IPS-NIHi7 (cell line): Measurements from ENCODE around the gene KCND3.
"Not testable (repeated sequence)": the region's sequence is repeated elsewhere in the genome, so short reads cannot be mapped to it uniquely, and the experiment has no call there.

Experiments used
- DNase-seq: peaks from one replicate; pipeline ENCODE4 v3.0.0; 2012; ENCODE audit warnings: mixed read lengths; ENCODE audit errors: extremely low spot score

KCND3 gene

GRCh38 chr1:111743679-111744101 lies 245.8 kb downstream of the KCND3 start:
- DNase-seq, result no peak

GRCh38 chr1:111742938-111743549 lies 246.4 kb downstream of the KCND3 start:
- DNase-seq, result no peak

GRCh38 chr1:111742292-111742691 lies 247.2 kb downstream of the KCND3 start:
- DNase-seq, result not testable (repeated sequence)

GRCh38 chr1:111739925-111740765 lies 249.3 kb downstream of the KCND3 start:
- DNase-seq, result peak; percentile 82

GRCh38 chr1:111739194-111739924 lies 250.1 kb downstream of the KCND3 start, which contains the start of gene INKA2:
TSS of gene INKA2 (minus strand) at chr1:111739395. CDS start at chr1:111739242, 153 bp downstream.
- DNase-seq, result peak; percentile 82

GRCh38 chr1:111738436-111739193 lies 250.9 kb downstream of the KCND3 start:
- DNase-seq, result peak; percentile 57

GRCh38 chr1:111738133-111738435 lies 251.4 kb downstream of the KCND3 start:
- DNase-seq, result no peak

GRCh38 chr1:111737216-111738132 lies 252.0 kb downstream of the KCND3 start:
- DNase-seq, result no peak

- DNase-seq, result no peak
Measured at GRCh38 chr1:111736548-111737215, 252.8 kb downstream of the KCND3 start.

- DNase-seq, result peak; percentile 32
Measured at GRCh38 chr1:111735858-111736544, 253.5 kb downstream of the KCND3 start.

- DNase-seq, result no peak
Measured at GRCh38 chr1:111735321-111735720, 254.1 kb downstream of the KCND3 start.

- no peak for DNase-seq
Measured at GRCh38 chr1:111734856-111735255, 254.6 kb downstream of the KCND3 start.

- no peak for DNase-seq
Measured at GRCh38 chr1:111734426-111734825, 255.0 kb downstream of the KCND3 start.

- no peak for DNase-seq
Measured at GRCh38 chr1:111733992-111734341, 255.5 kb downstream of the KCND3 start.

GRCh38 chr1:111733183-111733991 lies 256.1 kb downstream of the KCND3 start:
- DNase-seq, result no peak

GRCh38 chr1:111732718-111733117 lies 256.8 kb downstream of the KCND3 start:
- no peak for DNase-seq

GRCh38 chr1:111731956-111732355 lies 257.5 kb downstream of the KCND3 start:
- no peak for DNase-seq

- DNase-seq, result no peak
Measured at GRCh38 chr1:111730706-111731105, 258.8 kb downstream of the KCND3 start.
